NCI-H69 (cell line): ENCODE results near the gene KRT10.
"Not testable (repeated sequence)": the region's sequence is repeated elsewhere in the genome, so short reads cannot be mapped to it uniquely, and the experiment has no call there.

Experiments used
- DNase-seq: peaks from one replicate; lab custom pipeline; 2025; lab: John Stamatoyannopoulos, UW

The KRT10 gene

GRCh38 chr17:40832840-40833239 lies 10.4 kb upstream of the KRT10 start:
- DNase-seq: peak; percentile 70

- no peak for DNase-seq
Observed at GRCh38 chr17:40830085-40830776, 7.8 kb upstream of the KRT10 start.

DNA sequence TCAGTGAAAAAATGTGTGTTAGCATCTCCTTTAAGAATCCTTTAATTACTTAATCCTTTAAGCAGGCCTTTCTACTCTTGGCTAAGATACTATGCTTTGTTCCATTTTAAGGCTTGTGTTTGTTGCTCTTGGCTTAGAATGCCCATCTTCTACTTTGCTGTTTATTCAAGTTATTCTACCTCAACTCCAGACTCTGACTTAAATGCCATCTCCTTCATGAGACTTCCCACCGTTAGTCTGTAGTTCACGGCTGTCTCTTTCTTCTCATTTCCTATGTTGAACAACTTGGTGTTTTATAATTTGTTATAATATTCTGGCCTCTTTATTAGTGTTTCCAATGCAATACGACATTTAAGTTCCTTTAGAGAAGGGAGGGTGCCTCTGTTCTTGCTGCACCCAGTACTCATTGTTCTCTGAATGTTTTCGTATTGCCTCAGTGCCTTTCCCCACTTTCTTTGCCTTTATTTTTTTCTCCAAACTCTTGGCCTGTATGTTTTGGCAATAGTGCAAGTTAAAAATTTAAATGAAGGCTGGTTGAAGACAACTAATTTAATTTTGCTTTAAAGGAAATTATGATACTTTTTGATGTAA lies 6.1 kb upstream of the KRT10 start:
- DNase-seq: no peak

DNA sequence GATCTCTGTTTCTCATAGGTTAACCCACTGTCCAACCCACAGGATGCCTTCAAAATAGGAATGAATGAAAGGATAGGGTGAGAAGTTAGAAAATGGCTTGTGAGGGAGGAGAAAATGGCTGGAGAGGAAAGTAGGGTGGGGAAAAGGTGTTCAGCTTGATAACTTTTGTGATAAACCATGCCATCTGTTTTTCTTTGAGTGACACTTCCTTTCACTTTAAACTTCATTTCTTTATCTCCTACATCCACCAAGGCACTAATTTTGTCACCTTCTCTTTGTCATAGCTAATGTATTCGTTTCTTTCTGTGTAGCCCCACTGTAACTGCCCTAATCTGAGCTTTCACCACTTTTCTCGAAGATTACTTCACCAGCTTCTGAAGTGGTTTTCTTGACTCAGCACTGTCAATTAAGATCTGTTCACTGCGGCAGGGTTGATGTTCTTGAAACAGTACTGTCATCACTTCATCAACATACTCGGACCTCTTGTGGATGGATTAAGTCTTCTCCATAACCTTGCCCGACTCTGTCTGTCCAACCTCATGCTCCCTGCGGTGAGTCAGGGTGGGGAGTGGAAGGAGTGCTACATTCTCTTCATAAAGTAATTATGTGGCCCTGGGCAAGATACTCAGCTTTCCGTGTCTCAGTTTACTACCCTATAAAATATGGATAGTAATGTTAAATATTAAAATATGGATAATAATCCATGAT lies 5.5 kb upstream of the KRT10 start:
- DNase-seq: no peak

GRCh38 chr17:40825599-40825998 lies 3.2 kb upstream of the KRT10 start:
- DNase-seq: no peak

DNA sequence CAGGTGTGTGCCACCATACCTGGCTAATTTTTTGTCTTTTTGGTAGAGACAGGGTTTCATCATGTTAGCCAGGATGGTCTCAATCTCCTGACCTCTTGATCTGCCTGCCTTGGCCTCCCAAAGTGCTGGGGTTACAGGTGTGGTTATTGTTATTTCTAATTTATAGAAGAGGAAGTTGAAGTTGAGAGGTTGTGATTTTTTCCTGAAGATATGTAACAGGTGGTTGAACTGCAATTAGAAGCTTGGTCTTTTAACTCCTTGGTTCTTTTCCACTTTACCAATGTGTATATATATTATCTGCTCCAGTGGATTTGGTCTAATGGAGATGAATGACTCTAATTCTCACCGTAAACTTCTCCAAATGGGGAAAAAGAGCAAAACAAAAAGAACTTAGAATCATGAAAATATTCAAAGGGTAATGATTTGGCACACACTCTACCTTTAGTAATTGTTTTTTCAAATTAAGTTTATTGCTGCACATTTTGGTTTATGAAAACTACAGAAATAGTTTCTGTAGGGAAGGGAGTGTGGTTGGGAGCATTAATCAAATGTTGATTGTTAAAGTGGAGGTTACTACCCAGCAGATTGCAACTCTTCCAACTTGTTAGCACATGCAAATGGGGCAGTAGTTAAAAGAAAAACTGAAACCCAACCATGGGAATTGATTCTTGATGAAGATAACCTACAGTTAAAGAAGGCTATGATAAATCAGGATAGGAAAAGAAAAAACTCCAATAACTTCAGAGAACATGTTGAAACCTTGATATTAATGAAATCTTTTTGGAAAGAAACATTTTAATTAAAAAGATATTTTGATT lies 1.8 kb upstream of the KRT10 start:
- no peak for DNase-seq

DNA sequence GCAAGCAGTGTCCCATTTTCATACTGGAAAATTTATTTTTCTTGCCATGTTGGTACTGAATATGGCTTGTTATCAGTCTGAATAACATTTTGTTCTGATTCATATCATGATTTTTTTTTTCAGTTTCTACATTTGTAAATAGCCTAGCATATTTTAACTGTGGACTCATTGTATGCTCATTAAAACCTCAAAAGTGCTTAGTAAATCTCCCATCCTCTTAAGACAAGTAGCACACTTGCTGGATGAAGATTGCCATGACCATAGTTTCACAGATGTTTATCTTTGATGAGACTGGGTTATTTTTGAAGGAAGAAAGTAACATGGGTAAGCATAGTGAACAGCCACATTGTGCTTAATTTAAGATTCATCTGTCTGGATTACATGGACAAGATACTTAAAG lies 878 bp downstream of the KRT10 start:
- no peak for DNase-seq

GRCh38 chr17:40820228-40820838 lies 2.1 kb downstream of the KRT10 start:
- DNase-seq: no peak

GRCh38 chr17:40819528-40820125 lies 2.8 kb downstream of the KRT10 start:
- peak; percentile 20 for DNase-seq

DNA sequence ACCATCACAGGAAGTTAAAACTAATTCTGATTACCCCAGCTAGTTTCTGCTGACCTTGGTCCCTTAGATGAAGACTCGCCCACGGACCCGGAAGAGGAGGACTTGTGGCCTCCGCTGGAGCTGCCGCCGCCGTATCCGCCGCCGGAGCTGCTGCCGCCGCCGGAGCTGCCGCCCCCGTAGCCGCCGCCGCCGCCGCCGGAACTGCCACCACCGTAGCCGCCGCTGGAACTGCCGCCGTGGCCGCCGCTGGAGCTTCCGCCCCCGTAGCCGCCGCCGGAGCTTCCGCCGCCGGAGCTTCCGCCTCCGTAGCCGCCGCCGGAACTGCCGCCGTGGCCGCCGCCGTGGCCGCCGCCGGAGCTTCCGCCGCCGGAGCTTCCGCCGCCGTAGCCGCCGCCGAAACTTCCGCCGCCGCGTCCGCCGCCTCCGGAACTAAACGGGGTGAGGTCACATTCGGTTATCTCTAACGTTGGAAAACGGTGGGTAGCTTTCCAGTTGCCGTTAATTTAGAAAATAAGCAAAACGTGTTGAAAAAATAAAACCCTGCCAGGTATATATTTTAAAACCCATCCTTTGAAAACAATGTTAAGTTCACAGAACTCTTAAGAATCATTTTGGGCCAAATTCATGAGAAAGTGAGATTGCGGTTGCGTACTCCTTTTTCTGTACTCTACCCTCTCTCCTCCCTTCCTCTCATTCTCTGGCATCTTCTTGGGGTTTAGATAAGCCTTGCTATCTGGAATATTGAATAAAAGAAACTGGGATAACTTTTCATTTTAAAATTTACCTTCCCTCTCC lies 3.5 kb downstream of the KRT10 start:
- peak; percentile 88 for DNase-seq

- DNase-seq: no peak
Observed at GRCh38 chr17:40818343-40818732, 4.1 kb downstream of the KRT10 start.

- no peak for DNase-seq
Observed at GRCh38 chr17:40817103-40817682, 5.2 kb downstream of the KRT10 start.

DNA sequence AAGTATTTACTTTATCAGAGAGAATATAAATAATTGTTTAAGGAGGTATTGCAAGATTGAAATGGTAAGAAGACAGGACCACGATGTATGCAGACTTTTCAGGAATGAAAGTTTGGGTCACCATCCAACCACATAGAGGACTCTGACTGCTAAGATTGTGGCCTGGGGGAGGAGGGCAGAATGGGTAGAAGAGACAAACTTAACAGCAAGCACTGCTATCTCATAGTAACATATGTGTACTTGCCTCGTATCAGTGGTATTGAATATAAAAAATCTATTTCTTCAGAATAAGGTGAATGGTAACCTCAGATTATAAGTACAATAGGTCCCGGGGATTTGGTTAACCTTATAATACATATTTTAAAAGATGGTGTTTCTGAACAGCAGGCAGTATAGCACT lies 5.8 kb downstream of the KRT10 start:
- no peak for DNase-seq

DNA sequence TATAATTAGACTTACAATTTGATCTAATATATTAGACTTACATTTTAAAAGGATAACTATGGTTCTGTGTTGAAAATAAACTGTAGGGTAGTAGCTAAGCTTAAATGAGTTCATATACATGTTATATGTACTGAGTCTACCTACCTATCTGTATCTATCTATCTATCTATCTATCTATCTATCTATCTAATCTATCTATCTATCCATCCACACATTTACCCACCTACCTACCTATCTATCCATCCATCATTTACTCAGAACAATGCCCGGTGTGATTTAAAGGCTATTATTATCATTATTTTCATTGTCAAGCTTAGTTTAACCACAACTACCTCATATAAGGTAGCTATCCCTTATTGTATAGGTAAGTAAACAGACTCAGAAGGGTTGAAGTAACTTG lies 7.0 kb downstream of the KRT10 start:
- DNase-seq: no peak

DNA sequence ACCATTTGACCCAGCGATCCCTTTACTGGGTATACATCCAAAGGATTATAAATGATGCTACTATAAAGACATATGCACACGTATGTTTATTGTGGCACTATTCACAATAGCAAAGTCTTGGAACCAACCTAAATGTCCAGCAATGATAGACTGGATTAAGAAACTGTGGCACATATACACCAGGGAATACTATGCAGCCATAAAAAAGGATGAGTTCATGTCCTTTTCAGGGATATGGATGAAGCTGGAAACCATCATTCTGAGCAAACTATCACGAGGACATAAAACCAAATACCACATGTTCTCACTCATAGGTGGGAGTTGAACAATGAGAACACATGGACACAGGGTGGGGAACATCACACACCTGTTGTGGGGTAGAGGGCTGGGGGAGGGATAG lies 7.8 kb downstream of the KRT10 start:
- not testable (repeated sequence) for DNase-seq

- no peak for DNase-seq
Observed at GRCh38 chr17:40813804-40814203, 8.6 kb downstream of the KRT10 start.

DNA sequence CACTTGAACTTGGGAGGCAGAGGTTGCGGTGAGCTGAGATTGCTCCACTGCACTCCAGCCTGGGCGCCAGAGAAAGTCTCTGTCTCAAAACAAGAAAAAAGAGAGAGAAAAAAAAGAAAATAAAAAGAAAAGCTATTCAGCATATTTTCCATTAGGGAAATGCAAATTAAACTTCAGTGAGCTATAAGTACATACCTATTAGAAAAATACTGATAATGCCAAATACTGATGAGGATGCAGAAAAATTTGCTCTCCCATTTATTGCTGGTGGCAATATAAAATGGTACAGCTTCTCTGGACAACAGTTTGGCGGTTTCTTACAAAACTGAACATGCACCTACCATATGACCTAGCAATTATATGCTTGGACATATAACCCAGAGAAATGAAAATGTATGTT lies 9.8 kb downstream of the KRT10 start:
- DNase-seq: no peak

- DNase-seq: no peak
Observed at GRCh38 chr17:40810494-40810893, 11.9 kb downstream of the KRT10 start.

DNA sequence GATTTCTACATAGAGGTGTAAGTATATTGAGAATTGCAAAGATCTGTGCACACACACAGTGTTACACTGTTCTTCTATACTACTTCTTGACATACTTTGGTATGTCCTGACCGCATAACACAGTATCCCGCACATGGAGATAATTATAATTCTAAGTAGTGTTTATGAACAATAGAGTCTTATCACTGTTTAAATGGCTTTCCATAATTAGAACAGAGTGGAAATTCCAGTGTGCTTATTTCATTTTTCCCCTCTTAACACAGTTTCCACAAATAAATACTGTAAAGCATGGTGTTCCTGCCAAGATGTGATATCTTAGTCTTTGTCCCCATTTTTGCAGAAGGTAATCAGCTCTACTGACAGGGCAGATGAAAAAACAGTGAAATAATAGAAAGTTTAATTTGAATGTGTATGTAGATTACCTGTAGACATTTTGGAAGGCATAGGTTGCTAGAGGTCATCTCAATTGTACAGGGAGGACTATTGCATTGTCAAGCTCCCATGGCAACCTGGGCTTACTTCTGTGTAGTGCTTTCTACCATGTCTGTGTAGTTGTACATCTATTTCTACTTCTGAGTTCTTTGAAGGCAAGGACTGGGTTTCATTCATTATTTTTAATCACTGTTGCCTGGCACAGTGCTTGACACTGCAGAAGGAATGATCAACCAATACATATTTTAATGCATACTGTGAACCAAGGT lies 12.5 kb downstream of the KRT10 start:
- no peak for DNase-seq

GRCh38 chr17:40806131-40806530 lies 16.3 kb downstream of the KRT10 start:
- no peak for DNase-seq
